NCI-H1436 (cell line): ENCODE measurements around the gene BTBD19.
"Not testable (repeated sequence)": the region's sequence is repeated elsewhere in the genome, so short reads cannot be mapped to it uniquely, and the experiment has no call there.

ENCODE experiments used
- DNase-seq: peaks from one replicate; lab custom pipeline; 2025; lab: John Stamatoyannopoulos, UW

The BTBD19 gene

DNA sequence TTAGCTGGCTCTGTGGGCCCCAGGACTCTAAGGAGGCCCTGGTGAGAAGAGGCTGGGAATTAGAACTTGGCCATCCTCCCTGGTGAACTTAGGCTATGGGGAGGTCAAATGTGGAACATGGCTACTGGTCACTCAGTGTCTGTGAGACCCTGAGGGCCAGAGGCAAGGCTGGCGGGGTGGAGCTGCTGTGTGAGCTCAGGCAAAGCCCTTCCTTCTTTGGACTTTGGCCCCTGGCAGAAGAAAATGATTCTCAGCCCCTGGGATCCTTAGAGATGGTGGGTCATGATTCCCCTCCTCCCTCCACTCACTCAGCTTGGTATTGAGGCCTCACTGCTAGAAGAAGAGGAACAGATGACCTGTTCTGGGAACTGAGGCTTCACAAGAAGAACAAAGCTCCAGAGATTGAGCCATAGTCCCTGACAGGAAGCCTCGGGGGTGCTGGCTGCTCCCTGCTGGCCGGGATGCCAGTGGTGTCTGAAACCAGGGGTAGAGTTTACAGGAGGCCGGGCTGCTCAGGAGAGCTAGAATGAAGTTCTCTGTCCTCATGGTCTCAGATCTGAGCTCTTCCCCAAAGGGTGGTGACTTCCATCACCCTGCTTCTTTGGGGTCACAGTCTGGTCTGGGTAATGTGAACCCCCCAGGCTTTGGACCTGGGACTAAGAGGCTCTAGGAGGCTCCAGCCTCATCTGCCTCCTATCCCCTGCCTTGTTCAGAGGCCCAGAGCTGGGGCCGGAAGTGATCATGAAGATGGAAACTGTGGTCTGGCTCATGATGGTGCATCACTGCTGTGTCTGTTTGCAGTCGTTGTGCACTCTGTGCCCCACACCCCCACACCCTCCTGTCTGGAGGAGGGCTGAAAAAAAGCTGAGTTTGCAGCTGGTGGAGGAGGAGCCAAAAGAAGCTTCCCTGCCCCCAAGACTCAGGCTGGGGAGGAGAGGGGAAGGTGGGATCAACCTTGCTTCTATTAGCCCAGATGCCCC, 905 bp downstream of the BTBD19 start:
- no peak for DNase-seq

DNA sequence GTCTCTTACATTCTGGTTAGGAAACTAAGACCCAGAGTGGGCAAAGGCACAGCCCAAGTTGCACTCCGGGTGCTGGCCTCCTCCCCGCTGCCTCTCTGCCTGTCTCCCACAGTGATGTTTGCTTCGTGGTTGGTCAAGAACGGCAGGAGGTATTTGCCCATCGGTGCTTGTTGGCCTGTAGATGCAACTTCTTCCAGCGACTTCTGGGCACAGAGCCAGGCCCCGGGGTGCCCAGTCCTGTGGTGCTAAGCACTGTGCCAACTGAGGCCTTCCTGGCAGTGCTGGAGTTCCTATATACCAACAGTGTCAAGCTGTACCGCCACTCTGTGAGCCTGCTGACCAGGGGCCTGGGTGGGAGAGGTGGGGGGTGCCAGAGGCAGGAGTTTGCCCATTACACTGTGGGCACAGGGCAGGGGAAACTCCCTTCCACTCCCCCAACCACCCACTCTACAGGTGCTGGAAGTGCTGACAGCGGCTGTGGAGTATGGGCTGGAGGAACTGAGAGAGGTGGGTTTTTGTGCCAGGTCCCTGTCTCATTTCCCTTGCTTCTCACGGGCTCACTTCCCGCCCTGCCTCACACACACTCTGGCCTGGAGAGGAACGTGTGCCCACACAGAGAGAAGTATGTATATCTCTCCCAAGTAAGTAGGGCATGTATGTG, 1.9 kb downstream of the BTBD19 start:
- no peak for DNase-seq

DNA sequence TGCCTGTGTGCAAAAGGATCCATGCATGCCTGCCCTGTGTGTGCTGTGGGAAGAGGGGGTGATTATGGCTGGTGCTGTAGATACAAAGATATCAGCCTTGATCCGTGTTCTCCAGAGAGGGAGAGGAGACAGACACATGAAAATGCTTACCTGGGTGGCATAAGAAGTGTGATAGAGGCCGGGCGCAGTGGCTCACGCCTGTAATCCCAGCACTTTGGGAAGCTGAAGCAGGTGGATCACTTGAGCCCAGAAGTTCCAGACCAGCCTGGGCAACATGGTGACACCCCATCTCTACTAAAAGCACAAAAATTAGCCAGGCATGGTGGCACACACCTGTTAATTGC, 2.4 kb downstream of the BTBD19 start:
- DNase-seq: not testable (repeated sequence)

DNA sequence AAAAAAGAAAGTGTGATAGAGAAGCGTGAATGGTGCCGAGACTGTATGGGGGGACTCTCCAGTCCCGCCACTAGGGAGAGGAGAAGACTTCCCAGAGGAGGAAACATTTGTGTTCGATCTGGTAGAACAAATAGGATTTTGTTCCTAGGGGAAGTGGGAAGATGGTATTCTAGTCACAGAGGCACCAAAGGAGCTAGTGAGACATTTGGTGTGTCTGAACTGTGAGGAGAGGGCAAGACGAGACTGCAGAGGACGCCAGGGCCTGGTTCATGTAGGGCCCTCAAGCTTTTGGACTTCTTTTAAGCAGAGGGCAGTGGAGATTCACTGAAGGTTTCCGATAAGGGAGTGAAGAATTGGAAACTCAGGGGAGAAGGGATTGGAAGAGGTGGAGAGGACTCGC, 2.9 kb downstream of the BTBD19 start:
- no peak for DNase-seq

DNA sequence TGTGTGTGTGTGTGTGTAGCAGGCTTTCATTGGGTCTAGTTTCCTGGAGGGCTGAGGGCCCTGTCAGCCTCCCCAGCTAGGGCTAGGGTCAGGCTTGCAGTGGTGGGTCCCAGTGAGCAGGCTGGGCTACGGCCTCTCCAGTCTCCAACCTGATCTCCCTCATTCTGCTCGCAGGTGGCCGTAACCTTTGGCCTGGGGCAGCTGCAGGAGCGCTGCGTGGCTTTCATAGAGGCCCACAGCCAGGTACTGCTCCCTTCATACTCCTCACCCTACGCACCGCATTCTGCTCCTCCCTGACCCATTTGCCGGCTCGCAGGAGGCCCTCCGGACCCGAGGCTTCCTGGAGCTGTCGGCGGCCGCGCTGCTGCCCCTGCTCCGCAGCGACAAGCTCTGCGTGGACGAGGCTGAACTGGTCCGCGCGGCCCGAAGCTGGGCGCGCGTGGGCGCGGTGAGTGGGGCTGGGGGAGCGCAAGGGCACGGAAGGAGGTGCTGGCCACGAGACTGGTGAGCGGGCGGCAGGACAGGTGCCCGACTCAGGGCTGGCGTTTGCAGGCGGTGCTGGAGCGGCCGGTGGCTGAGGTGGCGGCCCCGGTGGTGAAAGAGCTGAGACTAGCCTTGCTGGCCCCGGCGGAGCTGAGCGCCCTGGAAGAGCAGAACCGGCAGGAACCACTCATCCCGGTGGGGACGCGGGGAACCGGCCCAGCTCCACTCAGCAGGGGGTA, 4.7 kb downstream of the BTBD19 start:
- DNase-seq: no peak

DNA sequence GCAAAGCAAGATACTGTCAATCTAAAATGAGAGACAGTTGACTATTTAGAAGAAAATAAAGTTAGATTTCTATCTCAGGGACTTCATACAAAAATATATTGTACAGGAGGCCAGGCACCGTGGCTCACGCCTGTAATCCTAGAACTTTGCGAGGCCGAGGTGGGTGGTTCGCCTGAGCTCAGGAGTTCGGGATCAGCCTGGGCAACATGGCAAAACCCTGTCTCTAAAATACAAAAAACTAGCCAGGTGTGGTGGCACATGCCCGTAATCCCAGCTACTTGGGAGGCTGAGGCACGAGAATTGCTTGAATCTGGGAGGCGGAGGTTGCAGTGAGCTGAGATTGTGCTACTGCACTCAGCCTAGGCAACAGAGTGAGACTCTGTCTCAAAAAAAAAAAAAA, 7.6 kb downstream of the BTBD19 start:
- not testable (repeated sequence) for DNase-seq

DNA sequence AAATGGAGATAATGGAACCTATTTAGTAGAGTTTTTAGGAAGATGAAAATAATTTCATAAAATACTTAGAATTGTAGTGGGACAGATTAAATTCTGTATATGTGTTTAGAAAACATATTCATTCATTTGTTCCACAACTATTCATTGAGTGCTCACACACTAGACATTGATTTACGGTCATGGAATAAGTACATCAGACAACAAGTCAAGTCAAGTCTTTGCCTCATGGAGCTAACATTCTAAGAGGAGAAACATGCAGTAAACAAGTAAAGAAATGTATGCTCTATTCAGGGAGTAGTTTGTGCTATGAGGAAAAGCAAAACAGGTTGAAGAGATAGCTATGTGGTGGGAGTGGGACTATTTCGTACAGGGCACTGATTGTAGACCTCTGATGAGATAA, 9.0 kb downstream of the BTBD19 start:
- no peak for DNase-seq

DNA sequence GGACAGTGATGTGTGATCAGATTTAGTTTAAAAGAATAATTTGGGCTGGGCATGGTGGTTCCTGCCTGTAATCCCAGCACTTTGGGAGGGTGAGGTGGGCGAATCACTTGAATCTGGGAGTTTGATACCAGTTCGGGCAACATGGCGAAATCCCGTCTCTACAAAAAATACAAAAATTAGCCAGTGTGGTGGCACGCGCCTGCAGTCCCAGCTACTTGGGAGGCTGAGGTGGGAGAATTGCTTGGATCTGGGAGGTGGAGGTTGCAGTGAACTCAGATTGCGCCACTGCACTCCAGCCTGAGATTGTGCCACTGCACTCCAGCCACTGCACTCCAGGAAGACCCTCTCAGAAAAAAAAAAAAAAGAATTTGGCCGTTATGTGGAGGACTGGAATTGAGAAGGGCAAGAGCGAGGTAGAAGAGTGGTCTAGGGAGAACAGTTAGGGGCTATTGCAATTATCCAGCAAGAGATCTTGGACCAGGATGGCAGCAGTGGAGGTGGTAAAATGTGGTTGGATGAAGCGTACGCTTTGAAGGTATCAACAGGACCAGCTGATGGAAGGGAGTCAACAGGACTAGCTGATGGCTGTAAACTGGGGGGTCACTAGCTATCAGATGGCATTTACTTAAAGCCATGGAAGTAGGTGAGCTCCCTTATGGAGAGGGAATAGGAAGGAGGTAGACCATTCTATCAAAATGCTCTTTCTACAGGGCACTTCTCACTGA, 9.6 kb downstream of the BTBD19 start:
- no peak for DNase-seq

DNA sequence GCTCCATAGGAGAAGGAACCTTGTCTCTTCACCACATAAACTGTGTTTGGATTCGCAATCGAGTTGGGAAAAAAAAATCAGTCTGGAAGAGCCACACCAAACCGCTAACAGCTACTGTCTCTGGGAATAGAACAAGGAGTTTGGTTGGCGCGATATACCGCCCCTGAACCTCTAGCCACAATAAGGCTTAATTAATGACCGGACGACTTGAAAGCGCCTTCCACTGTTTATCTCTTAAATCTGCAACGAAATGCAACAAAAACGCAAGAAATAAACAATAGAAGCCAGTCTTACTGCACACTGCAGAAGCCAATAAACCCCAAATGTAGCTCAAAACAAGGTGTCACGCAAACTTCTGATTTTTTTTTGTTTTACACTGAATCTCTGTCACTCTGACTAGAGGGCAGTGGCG, 10.9 kb downstream of the BTBD19 start:
- DNase-seq: no peak

DNA sequence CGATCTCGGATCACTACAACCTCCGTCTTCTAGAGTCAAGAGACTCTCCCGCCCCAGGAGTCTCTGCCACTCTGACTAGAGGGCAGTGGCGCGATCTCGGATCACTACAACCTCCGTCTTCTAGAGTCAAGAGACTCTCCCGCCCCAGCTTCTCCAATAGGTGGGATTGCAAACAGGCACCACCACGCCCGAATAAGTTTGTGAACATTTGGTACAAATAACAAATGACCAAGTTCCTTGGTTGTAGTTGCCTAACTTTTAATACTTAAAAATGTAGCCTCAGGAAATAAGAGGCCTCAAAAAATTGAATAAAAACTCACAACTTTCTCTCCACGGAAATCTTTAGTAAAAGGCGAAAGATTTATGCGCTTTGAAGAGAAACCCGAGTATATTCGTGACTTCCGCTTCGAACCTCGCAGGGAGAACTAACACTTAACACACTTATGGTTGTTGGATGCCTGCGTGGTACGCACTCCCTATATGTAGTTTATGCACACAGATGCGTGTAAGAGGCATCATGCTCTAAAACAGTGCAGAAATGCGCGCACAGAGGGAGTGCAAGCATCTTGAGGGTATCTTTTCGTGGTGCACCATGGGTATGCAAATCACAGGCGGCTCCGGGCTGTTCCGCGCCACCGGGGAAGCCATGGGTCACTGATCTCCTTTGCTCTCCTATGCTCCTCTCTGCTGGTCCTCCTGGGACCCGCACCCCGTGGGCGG, 11.4 kb downstream of the BTBD19 start:
- DNase-seq: no peak

DNA sequence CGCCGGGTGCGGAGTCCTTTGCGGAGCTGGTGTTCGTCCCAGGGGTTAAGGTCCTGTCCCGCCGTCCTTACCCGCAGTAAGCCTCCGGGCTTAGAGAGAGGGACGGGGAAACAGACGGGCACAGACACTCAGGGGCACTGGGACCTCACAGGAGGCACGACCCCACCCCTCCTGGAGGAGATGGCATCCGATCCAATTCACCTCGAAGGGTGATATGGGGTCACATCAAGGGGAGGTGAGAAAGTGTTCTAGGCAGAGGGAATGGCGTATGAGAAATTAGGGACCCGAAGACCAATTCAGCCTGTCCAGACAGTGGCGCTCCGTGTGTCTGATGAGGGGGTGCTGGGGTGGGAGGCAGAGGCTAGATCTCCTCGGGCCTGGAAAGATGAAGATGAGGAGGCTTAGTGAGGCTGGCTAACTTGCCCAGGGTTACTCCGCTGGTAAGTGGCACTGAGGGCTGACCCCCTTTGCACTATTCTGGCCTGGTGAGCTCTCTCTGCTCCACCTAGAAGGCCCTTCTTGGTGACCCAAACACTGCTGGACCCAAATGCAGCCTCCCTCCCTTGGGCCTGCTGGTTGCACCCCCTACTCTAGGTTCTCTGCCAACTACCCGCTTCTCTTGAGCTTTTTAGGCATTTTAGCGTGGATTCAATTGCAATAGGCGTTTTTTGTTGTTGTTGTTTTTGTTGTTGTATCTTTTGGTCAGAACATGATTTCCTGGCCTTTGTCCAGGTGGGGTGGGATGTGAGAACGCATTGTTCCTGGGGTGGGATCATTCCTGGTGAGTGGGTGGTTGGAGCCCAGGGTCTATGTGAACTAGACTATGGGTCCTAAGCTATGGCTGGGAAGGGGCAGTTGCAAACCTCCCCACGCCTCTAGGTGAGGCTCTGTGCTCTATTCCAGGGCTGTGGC, 12.3 kb downstream of the BTBD19 start:
- DNase-seq: no peak

DNA sequence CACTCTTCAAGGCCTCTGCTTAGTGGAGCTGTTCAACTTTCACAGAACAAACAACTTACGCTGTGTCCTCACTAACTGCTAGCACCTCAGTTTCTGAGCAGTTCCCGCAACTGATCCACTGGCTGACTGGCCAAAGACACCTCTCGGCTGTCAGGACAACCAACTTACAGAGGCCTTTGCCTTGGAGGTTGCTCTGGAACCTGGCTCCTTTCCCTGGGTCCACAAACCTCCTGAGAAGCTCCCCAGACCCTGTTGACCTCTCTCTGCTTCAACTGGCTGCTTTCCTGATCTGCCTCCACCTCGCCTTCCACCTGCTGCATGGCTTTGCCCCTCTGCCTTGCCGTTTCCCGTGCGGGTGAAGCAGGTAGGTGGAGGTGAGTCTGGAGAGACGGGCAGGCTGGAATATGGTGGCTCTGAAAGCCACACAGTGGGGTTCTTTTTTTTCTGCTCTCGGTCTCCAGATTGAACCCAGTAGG, 13.0 kb downstream of the BTBD19 start:
- no peak for DNase-seq

DNA sequence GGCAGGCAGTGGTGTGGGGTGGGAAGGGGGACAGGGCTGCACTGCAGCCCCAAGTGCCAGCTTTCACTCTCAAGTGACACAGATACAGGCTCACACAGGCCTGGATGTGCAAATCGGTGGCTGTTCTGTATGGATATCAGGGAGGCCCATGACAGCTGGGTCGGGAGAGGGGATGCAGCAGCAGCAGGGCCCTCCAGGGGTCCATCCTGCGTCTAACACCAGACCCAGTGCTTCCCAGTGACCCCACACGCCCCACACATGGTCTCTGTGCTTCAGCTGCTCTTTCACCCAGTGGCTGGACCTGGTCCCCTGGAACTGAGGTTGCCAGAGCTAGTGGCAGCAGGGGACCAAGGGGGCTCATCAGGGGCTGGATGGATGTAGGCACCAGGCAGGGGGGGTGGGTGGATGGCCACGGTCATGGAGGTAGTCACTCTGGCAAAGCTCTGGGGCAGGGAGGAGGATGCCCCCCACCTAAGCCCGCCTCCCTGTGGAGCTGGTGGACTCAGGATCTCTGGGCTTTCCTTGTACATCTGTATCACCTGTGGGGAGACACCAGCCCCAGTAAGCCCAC, 13.9 kb downstream of the BTBD19 start:
- no peak for DNase-seq

DNA sequence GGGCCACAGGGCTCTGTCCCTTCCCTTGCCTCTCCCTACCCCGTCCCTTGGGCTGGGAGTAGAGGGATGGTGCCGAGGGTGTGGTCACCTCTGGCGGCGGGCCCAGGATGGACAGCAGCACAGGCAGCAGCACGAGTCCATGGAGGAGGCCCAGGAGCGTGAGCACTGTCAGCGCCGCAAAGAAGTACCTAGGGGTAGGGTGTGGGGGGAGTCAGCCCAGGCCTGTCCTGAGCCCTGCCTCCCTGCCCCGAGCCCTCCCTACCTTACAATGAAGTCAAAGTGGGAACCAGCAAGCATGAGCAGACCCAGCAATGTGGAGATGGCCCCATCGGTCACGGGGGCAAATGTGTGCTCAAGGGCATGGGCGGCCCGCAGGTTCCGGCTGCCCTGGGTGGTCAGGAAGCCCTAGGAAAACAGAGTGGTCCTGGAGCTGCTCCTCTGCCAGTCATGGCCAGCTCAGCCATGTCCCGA, 14.7 kb downstream of the BTBD19 start:
- no peak for DNase-seq

DNA sequence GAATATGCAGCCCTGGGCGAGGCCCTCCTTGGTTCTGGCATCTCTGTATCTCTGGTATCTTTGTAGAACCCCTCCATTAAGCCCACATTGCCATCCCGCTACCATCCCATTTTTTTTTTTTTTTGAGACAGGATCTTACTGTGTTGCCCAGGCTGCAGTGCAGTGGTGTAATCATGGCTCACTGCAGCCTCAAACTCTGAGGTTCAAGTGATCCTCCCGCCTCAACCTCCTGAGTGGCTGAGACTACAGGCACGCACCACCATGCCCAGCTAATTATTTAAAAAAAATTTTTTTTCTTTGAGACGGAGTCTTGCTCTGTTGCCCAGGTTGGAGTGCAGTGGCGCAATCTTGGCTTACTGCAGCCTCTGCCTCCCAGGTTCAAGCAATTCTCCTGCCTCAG, 16.1 kb downstream of the BTBD19 start:
- DNase-seq: not testable (repeated sequence)

DNA sequence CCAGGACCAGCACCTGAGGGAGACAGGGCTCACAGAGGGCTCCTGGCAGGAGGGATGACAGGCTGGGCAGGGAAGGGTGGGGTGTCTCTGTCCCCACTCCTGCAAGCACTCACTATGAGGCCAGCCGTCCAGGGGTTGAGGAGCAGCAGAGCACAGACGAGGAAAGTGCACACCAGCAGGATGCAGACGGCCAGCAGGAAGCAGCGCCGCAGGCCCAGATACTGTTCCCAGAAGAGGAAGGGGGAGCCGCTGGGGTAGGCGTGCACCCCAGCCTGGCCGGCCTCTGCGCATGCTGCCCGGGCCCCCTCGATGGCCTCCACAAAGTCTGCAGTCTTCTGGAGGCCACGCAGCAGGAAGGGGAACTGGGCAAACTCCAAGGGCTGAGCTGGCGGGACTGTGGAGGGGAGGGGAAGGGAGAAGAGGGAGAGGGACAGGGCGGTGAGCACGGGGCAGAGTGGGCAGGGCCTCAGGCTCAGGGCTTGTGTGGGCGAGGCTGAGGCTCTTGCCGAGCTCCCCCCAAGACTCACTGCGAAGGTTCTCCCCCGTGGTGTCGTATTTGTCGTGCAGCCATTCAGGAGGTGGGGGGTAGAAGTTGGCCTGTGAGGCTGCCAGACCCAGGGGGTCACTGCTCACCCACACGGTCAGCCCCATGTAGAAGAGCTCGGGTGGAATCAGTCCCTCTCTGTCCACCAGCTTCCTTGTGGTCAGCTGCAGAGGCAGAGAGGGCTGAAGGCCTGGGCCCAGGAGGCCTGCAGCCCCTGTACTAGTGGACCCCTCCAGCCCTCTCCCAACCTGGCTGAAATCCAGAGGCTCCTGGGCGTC, 18.3 kb downstream of the BTBD19 start:
- DNase-seq: no peak

DNA sequence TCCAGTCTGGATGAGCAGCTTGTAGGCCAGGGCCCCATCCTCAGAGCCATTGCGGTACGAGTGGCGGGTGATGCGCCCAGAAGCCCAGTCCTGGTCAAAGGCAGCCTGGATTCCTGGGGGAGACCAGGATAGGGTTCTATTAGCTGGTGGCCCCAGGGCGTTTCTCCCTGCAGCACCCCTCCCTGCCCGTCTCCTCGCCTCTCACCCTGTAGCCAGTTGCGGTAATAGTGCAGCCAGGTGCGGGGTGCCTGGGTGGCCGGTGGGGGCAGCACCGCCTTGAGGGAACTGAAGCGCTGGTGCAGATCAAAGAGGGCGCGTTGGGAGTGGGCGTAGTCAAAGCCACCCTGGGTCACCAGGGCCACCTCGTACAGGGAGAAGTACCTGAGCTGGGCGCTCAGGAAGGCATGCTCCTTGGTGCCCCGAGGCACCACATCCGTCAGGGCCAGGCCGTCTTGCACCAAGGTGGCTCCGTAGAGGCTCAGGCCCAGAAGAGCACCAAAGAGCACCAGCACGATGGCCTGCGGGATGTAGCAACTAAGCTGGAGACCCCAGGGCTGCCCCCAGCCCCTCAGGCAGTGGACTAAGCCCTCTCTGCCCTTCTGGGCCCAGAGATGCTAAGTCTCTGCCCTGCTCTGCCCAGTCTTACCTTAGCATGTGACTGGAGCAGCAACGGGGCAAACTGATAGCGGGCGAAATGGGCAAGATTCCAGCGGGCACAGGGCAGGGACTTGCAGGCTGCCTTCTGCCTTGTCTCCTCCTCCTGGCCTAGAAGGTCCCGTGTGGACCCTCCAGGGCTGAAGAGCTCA, 19.1 kb downstream of the BTBD19 start:
- no peak for DNase-seq
